Gastroesophageal sphincter (tissue), 4 donors: ENCODE results near the gene ZNF280B. TPM values are rescaled to one million over a fixed set of nuclear protein-coding genes. Genes with fewer than 3 reads are reported as not detected.
"Not testable (repeated sequence)": the region's sequence is repeated elsewhere in the genome, so short reads cannot be mapped to it uniquely, and the experiment has no call there.

Source experiments
- ATAC-seq: fragments of 150-250 bp; one replicate; pipeline ENCODE4 v1.9.1; 2016; ENCODE audit warnings: mild to moderate bottlenecking, moderate library complexity
- H3K27ac ChIP-seq, 4 donors: fragments of 200-600 bp; sonication (generic) in 3 of 4; 1 replicate in 3 of 4; 2 replicates in 1 of 4; pipeline ENCODE4 v1.5.1; 2016 to 2019
- H3K27me3 ChIP-seq: fragments of 200-600 bp; sonication (generic); one replicate; pipeline ENCODE4 v1.5.1; 2019
- H3K36me3 ChIP-seq, 2 donors: fragments of 200-600 bp; sonication (generic); one replicate each; pipeline ENCODE4 v1.5.1; 2019; ENCODE audit warnings: control low read depth in 1 of 2
- H3K4me1 ChIP-seq, 3 donors: fragments of 200-600 bp; sonication (generic); 1 replicate in 2 of 3; 2 replicates in 1 of 3; pipeline ENCODE4 v1.5.1; 2016 to 2019; ENCODE audit warnings: control low read depth in 2 of 3
- H3K4me3 ChIP-seq, 2 donors: fragments of 200-600 bp; sonication (generic); one replicate each; pipeline ENCODE4 v1.5.1; 2019; ENCODE audit warnings: mild to moderate bottlenecking in 1 of 2, moderate library complexity in 1 of 2
- H3K9me3 ChIP-seq, 3 donors: fragments of 200-600 bp; sonication (generic); one replicate each; pipeline ENCODE4 v1.5.1; 2017 to 2019; ENCODE audit warnings: control low read depth in 2 of 3
- EP300 ChIP-seq: sonication (generic); formaldehyde crosslinking; IDR thresholded peaks from one replicate; pipeline ENCODE4 v1.6.1; 2017; ENCODE audit warnings: antibody characterized with exemption, mild to moderate bottlenecking
- POLR2A ChIP-seq, 2 donors: fragments of 450-650 bp; IDR thresholded peaks; one replicate each; pipeline ENCODE4 v1.6.1; 2017; ENCODE audit warnings: antibody characterized with exemption in 2 of 2, mild to moderate bottlenecking in 2 of 2, moderate library complexity in 1 of 2
- POLR2AphosphoS5 ChIP-seq: sonication (generic); formaldehyde crosslinking; IDR thresholded peaks from one replicate; pipeline ENCODE4 v1.6.1; 2017; ENCODE audit warnings: antibody characterized with exemption
- WGBS, 2 donors: methylation state at CpG; one replicate each; pipeline ENCODE4 v1.1.5; 2018; ENCODE audit warnings: low coverage in 1 of 2; 5-methylcytosine and 5-hydroxymethylcytosine counted together
- total RNA-seq, 4 donors: library from RNA; depleted of rRNA; stranded (reverse); fragments of >200 nt; gene quantifications; one replicate each; pipeline ENCODE4 v1.1.0, GENCODE V29; 2016
- TF ChIP-seq, protein P1 (sequence below), 4 experiments: fragments of 200-600 bp in 2 of 4; fragments of 450-650 bp in 2 of 4; sonication (generic) in 1 of 4; IDR thresholded peaks; one replicate each; pipeline ENCODE4 v1.5.1; 2017 to 2019; ENCODE audit warnings: antibody characterized with exemption in 4 of 4, mild to moderate bottlenecking in 2 of 4, moderate library complexity in 2 of 4

The ZNF280B gene
- total RNA-seq, 4 donors from 2014 or later: 0.16 to 1.1 (median 0.44) TPM

DNA sequence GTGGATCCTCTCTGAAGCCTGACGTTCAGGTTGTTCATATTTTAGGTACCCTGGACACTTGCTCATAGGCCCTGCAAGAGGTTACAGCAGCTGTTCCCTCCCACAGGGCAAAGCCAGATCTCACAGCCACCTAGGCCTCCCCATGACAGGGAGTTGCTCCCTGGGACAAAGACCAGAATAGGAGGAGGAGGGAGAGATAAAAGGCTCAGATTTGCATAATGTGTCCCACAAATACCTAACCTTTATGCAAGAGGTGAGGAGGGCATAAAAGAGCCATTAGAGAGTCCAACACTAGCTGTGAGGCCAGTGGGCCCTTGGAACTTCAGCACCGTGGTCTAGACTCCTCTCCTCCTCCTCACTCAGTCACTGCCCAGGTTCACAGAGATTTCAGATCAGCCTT lies 33.8 kb downstream of the ZNF280B start:
- no peak for ATAC-seq
- Histone ChIP-seq H3K4me3 (no peak overlapping the region), H3K27ac (no peak overlapping the region), H3K36me3 (no peaks in the 10 kb centered on the region), H3K9me3 (peaks cover 0 to 4% (median 0%) of the 10 kb centered on the region in 3 donors), H3K27me3 (no peaks in the 10 kb centered on the region), H3K4me1 (no peaks in the 10 kb centered on the region)
- WGBS, 2 donors: 47 to 67% methylated on average over 2 of the region's 2 CpGs
- TF ChIP-seq EP300: no peak
- no peak for TF ChIP-seq POLR2AphosphoS5
- TF ChIP-seq, protein P1, sequence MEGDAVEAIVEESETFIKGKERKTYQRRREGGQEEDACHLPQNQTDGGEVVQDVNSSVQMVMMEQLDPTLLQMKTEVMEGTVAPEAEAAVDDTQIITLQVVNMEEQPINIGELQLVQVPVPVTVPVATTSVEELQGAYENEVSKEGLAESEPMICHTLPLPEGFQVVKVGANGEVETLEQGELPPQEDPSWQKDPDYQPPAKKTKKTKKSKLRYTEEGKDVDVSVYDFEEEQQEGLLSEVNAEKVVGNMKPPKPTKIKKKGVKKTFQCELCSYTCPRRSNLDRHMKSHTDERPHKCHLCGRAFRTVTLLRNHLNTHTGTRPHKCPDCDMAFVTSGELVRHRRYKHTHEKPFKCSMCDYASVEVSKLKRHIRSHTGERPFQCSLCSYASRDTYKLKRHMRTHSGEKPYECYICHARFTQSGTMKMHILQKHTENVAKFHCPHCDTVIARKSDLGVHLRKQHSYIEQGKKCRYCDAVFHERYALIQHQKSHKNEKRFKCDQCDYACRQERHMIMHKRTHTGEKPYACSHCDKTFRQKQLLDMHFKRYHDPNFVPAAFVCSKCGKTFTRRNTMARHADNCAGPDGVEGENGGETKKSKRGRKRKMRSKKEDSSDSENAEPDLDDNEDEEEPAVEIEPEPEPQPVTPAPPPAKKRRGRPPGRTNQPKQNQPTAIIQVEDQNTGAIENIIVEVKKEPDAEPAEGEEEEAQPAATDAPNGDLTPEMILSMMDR (IDR thresholded peaks at IDR 0.05): no peak
- no peak for TF ChIP-seq POLR2A (IDR thresholded peaks at IDR 0.05)

DNA sequence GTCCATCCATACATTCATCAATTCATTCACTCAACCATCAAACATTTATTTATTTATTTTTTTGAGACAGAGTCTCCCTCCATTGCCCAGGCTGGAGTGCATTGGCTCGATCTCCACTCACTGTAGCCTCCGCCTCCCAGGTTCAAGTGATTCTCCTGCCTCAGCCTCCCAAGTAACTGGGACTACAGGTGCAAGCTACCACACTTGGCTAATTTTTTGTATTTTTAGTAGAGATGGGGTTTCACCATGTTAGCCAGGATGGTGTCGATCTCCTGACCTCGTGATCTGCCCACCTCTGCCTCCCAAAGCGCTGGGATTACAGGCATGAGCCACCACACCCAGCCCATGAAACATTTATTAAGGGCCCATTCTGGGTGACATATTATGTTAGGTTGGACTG lies 37.4 kb downstream of the ZNF280B start:
- H3K27me3 ChIP-seq, H3K4me1 ChIP-seq, ATAC-seq, H3K4me3 ChIP-seq, H3K27ac ChIP-seq, H3K36me3 ChIP-seq: not testable (repeated sequence)
- peaks cover 0 to 21% (median 0%) of the 10 kb centered on the region in 3 donors for H3K9me3 ChIP-seq
- WGBS, 2 donors: 94 to 96% methylated on average over 3 to 4 of the region's 5 CpGs

DNA sequence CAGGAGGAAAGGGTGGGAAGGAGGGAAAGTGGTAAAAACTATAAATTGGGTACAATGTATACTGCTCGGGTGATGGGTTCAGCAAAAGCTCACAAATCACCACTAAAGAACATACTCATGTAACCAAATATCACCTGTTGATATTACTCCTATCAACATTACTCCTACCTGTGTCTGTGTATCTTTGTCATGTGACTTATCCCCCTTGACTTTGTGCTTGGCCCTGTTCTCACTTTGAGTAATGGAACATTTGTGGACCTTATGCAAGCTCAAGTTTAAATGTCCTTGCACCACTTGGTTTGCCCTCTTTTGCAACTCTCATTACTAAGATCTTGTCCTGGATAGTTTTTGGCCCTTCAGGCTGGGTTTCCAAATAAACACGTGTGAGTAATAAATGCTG lies 39.0 kb downstream of the ZNF280B start:
- WGBS, 2 donors: 74 to 85% methylated on average over 2 of the region's 2 CpGs
- peaks cover 17% of the 10 kb centered on the region for H3K27me3 ChIP-seq
- no peaks in the 10 kb centered on the region for H3K4me1 ChIP-seq
- H3K36me3 ChIP-seq: no peaks in the 10 kb centered on the region
- TF ChIP-seq POLR2AphosphoS5: no peak
- TF ChIP-seq EP300: no peak
- TF ChIP-seq, protein P1 (IDR thresholded peaks at IDR 0.05): no peak
- TF ChIP-seq POLR2A (IDR thresholded peaks at IDR 0.05): no peak
- H3K9me3 ChIP-seq: peaks cover 0 to 21% (median 0%) of the 10 kb centered on the region in 3 donors
- H3K4me3 ChIP-seq: no peak overlapping the region
- no peak for ATAC-seq
- no peak overlapping the region for H3K27ac ChIP-seq

DNA sequence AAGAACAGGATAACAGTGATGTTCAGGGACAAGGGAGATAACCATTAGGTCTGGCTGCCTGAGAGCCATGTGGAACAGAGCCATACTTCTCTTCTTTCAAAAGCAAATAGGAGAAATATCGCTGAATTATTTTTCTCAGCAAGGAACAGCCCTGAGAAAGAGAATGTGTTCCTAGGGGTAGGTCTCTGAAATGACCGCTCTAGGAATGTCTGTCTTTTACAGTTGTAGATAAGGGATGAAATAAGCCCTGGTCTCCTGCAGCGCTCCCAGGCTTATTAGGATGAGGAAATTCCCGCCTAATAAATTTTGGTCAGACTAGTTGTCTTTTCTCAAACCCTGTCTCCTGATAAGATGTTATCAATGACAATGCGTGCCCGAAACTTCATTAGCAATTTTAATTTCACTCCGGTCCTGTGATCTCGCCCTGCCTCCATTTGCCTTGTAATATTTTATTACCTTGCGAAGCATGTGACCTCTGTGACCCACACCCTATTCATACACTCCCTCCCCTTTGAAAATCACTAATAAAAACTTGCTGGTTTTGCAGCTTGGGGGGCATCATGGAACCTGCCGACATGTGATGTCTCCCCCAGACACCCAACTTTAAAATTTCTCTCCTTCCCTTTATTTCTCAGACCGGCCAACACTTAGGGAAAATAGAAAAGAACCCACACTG lies 39.6 kb downstream of the ZNF280B start:
- WGBS, 2 donors: 87 to 95% methylated on average over 7 to 11 of the region's 11 CpGs
- not testable (repeated sequence) for ATAC-seq

DNA sequence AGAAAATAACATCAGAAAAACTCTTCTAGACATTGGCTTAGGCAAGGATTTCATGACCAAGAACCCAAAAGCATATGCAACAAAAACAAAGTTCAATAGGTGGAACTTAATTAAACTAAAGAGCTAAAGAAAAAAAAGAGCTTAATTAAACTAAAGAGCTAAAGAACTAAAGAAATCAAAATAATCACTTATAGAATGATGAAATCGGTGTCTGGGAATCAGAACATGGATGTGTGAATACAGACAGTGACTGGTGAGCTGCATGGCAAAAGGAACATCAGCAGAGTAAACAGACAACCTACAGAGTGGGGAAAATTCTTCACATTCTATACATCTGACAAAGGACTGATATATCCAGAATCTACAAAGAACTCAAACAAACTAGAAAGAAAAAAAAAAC lies 41.4 kb downstream of the ZNF280B start:
- TF ChIP-seq EP300 (no peak), POLR2A (IDR thresholded peaks at IDR 0.05) (no peak)
- Histone ChIP-seq H3K27me3 (peaks cover 40% of the 10 kb centered on the region), H3K9me3 (peaks cover 0 to 21% (median 0%) of the 10 kb centered on the region in 3 donors), H3K4me1 (no peaks in the 10 kb centered on the region), H3K36me3 (no peaks in the 10 kb centered on the region), H3K27ac (no peak overlapping the region), H3K4me3 (no peak overlapping the region)
- 35 to 80% methylated on average over 1 of the region's 1 CpG for WGBS, 2 donors
- ATAC-seq: no peak

More for the DNA sequence above, 39.6 kb downstream of the ZNF280B start:
- H3K4me3 ChIP-seq, H3K27ac ChIP-seq, H3K4me1 ChIP-seq, H3K36me3 ChIP-seq: not testable (repeated sequence)
- H3K9me3 ChIP-seq: peaks cover 0 to 21% (median 0%) of the 10 kb centered on the region in 3 donors
- peaks cover 23% of the 10 kb centered on the region for H3K27me3 ChIP-seq

DNA sequence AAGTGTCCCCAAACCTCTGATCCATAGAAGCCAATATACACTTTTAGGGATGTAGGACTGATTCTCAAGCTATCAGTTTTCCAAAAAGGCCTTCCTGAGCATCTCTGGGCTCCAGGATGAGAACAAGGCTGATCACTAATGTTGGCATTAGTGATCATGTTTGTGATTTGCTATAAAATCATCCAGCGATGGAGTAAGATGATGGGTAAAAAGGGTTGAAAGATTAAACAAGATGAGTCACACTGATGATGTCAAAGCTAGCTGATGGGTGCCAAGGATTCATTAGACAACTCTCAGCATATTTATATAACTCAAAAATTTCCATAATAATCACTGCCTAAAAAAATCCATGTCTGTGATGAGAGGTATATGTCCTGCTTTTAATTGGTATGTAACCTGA lies 42.8 kb downstream of the ZNF280B start:
- TF ChIP-seq, protein P1 (IDR thresholded peaks at IDR 0.05): no peak
- TF ChIP-seq POLR2A (IDR thresholded peaks at IDR 0.05) (no peak), EP300 (no peak), POLR2AphosphoS5 (no peak)
- Histone ChIP-seq H3K27me3 (peaks cover 53% of the 10 kb centered on the region), H3K9me3 (peaks cover 0 to 21% (median 0%) of the 10 kb centered on the region in 3 donors), H3K27ac (no peak overlapping the region), H3K36me3 (no peaks in the 10 kb centered on the region), H3K4me3 (no peak overlapping the region), H3K4me1 (no peaks in the 10 kb centered on the region)
- 56 to 63% methylated on average over 1 of the region's 1 CpG for WGBS, 2 donors
- no peak for ATAC-seq
